Activated CD4-positive, alpha-beta memory T cell treated with anti-CD3 and anti-CD28 coated beads for 36 hours (primary cell): ENCODE data around the gene NTMT2. TPM values are rescaled to one million over a fixed set of nuclear protein-coding genes. Genes with fewer than 3 reads are reported as not detected.

ENCODE experiments used
- CTCF ChIA-PET: fragments of 350-600 bp; sonication (Branson Sonifier 250); formaldehyde crosslinking; loops from one replicate; lab custom pipeline; 2021; ENCODE audit warnings: antibody characterized with exemption, inconsistent platforms; lab: Charles Lee
- POLR2A ChIA-PET: fragments of 350-600 bp; sonication (Branson Sonifier 250); formaldehyde crosslinking; loops from one replicate; lab custom pipeline; 2021; ENCODE audit warnings: antibody characterized with exemption; lab: Charles Lee
- DNase-seq: peaks from one replicate; pipeline ENCODE4 v3.0.0-alpha.2; 2020
- H3K27ac Mint-ChIP-seq: one replicate; pipeline ENCODE4 v1.8.0; 2021; ENCODE audit warnings: mixed read lengths
- H3K27me3 Mint-ChIP-seq: one replicate; pipeline ENCODE4 v1.8.0; 2021; ENCODE audit warnings: mixed read lengths
- H3K36me3 Mint-ChIP-seq: one replicate; pipeline ENCODE4 v1.8.0; 2021; ENCODE audit warnings: mixed read lengths
- H3K4me1 Mint-ChIP-seq: one replicate; pipeline ENCODE4 v1.8.0; 2021; ENCODE audit warnings: low read depth, mixed read lengths
- H3K4me3 Mint-ChIP-seq: one replicate; pipeline ENCODE4 v1.8.0; 2021; ENCODE audit warnings: mild to moderate bottlenecking, mixed read lengths
- H3K9me3 Mint-ChIP-seq: one replicate; pipeline ENCODE4 v1.8.0; 2021; ENCODE audit warnings: mixed read lengths
- intact Hi-C: fragments of 100-400 bp; cut with micrococcal nuclease; formaldehyde crosslinking; loops from one replicate; pipeline ENCODE4 v1.15.1; 2023
- total RNA-seq, 2 experiments: library from RNA; stranded (reverse); gene quantifications; one replicate each; pipeline ENCODE4 v1.2.3, GENCODE V29; 2021

Gene NTMT2
- total RNA-seq, 2 experiments from 2014 or later = not detected

- intact Hi-C loops = no loop called here
- Mint-ChIP-seq H3K27ac (no peak overlapping the region), H3K4me1 (no peaks in the 10 kb centered on the region), H3K4me3 (no peak overlapping the region), H3K27me3 (peaks cover 8% of the 10 kb centered on the region), H3K36me3 (no peaks in the 10 kb centered on the region), H3K9me3 (no peaks in the 10 kb centered on the region)
- no peak for DNase-seq
- POLR2A ChIA-PET = no interaction called here
- CTCF ChIA-PET = no interaction called here
These were observed 50.9 kb downstream of the NTMT2 start for GRCh38 chr1:170196490-170197236.

GRCh38 chr1:170198090-170198489 lies 52.3 kb downstream of the NTMT2 start:
- Mint-ChIP-seq H3K36me3 (no peaks in the 10 kb centered on the region), H3K27me3 (peaks cover 8% of the 10 kb centered on the region), H3K9me3 (no peaks in the 10 kb centered on the region), H3K27ac (no peak overlapping the region), H3K4me1 (no peaks in the 10 kb centered on the region), H3K4me3 (no peak overlapping the region)
- DNase-seq = no peak
- ChIA-PET POLR2A (no interaction called here), CTCF (no interaction called here)
- intact Hi-C loops = no loop called here

- CTCF ChIA-PET = no interaction called here
- intact Hi-C loops = no loop called here
- no peak overlapping the region for H3K27ac Mint-ChIP-seq
- no peaks in the 10 kb centered on the region for H3K4me1 Mint-ChIP-seq
- no peak overlapping the region for H3K4me3 Mint-ChIP-seq
- H3K36me3 Mint-ChIP-seq = no peaks in the 10 kb centered on the region
- POLR2A ChIA-PET = no interaction called here
- H3K9me3 Mint-ChIP-seq = no peaks in the 10 kb centered on the region
- H3K27me3 Mint-ChIP-seq = peaks cover 8% of the 10 kb centered on the region
- DNase-seq = no peak
These were observed 52.8 kb downstream of the NTMT2 start for GRCh38 chr1:170198584-170198983.

GRCh38 chr1:170200161-170200560 lies 54.4 kb downstream of the NTMT2 start:
- POLR2A ChIA-PET = no interaction called here
- no peak for DNase-seq
- no peaks in the 10 kb centered on the region for H3K4me1 Mint-ChIP-seq
- H3K9me3 Mint-ChIP-seq = no peaks in the 10 kb centered on the region
- intact Hi-C loops = no loop called here
- H3K27ac Mint-ChIP-seq = no peak overlapping the region
- CTCF ChIA-PET = no interaction called here
- H3K36me3 Mint-ChIP-seq = no peaks in the 10 kb centered on the region
- peaks cover 14% of the 10 kb centered on the region for H3K27me3 Mint-ChIP-seq
- no peak overlapping the region for H3K4me3 Mint-ChIP-seq

- ChIA-PET CTCF (no interaction called here), POLR2A (no interaction called here)
- Mint-ChIP-seq H3K27ac (no peak overlapping the region), H3K27me3 (peaks cover 14% of the 10 kb centered on the region), H3K4me3 (no peak overlapping the region), H3K36me3 (no peaks in the 10 kb centered on the region), H3K9me3 (no peaks in the 10 kb centered on the region), H3K4me1 (no peaks in the 10 kb centered on the region)
- intact Hi-C loops = no loop called here
- no peak for DNase-seq
These were observed 55.0 kb downstream of the NTMT2 start for GRCh38 chr1:170200621-170201397.

GRCh38 chr1:170203693-170204092 lies 57.9 kb downstream of the NTMT2 start:
- intact Hi-C loops = no loop called here
- peaks cover 1% of the 10 kb centered on the region for H3K36me3 Mint-ChIP-seq
- peaks cover 5% of the 10 kb centered on the region for H3K9me3 Mint-ChIP-seq
- H3K27ac Mint-ChIP-seq = no peak overlapping the region
- no peak for DNase-seq
- ChIA-PET CTCF (no interaction called here), POLR2A (no interaction called here)
- H3K27me3 Mint-ChIP-seq = peaks cover 10% of the 10 kb centered on the region
- no peaks in the 10 kb centered on the region for H3K4me1 Mint-ChIP-seq
- H3K4me3 Mint-ChIP-seq = no peak overlapping the region

- Mint-ChIP-seq H3K9me3 (peaks cover 5% of the 10 kb centered on the region), H3K4me1 (no peaks in the 10 kb centered on the region), H3K27me3 (peaks cover 10% of the 10 kb centered on the region), H3K36me3 (peaks cover 1% of the 10 kb centered on the region), H3K27ac (no peak overlapping the region), H3K4me3 (no peak overlapping the region)
- no peak for DNase-seq
- POLR2A ChIA-PET = no interaction called here
- CTCF ChIA-PET = no interaction called here
- intact Hi-C loops = no loop called here
These were observed 58.4 kb downstream of the NTMT2 start for GRCh38 chr1:170204121-170204520.

- no peaks in the 10 kb centered on the region for H3K4me1 Mint-ChIP-seq
- no peak overlapping the region for H3K4me3 Mint-ChIP-seq
- peaks cover 10% of the 10 kb centered on the region for H3K27me3 Mint-ChIP-seq
- peaks cover 5% of the 10 kb centered on the region for H3K9me3 Mint-ChIP-seq
- no peak overlapping the region for H3K27ac Mint-ChIP-seq
- H3K36me3 Mint-ChIP-seq = peaks cover 1% of the 10 kb centered on the region
- DNase-seq = no peak
- POLR2A ChIA-PET = no interaction called here
- CTCF ChIA-PET = no interaction called here
- intact Hi-C loops = no loop called here
These were observed 59.5 kb downstream of the NTMT2 start for GRCh38 chr1:170205301-170205700.

- ChIA-PET POLR2A (no interaction called here), CTCF (interaction anchor here (0.6 kb wide), 1 partner anchor 147 kb away, joined by 3 read pairs; no protein-coding TSS in a partner anchor)
- intact Hi-C loops = no loop called here
- DNase-seq = no peak
- H3K4me1 Mint-ChIP-seq = no peaks in the 10 kb centered on the region
- no peak overlapping the region for H3K4me3 Mint-ChIP-seq
- peaks cover 13% of the 10 kb centered on the region for H3K27me3 Mint-ChIP-seq
- H3K27ac Mint-ChIP-seq = no peak overlapping the region
- peaks cover 5% of the 10 kb centered on the region for H3K9me3 Mint-ChIP-seq
- H3K36me3 Mint-ChIP-seq = peaks cover 1% of the 10 kb centered on the region
These were observed 63.4 kb downstream of the NTMT2 start for GRCh38 chr1:170209125-170209524.

- H3K27me3 Mint-ChIP-seq = peaks cover 7% of the 10 kb centered on the region
These were observed 64.4 kb downstream of the NTMT2 start for GRCh38 chr1:170210142-170210541.

GRCh38 chr1:170213596-170213995 lies 67.8 kb downstream of the NTMT2 start:
- Mint-ChIP-seq H3K27ac (no peak overlapping the region), H3K4me3 (no peak overlapping the region), H3K27me3 (peaks cover 7% of the 10 kb centered on the region), H3K4me1 (no peaks in the 10 kb centered on the region), H3K9me3 (no peaks in the 10 kb centered on the region), H3K36me3 (no peaks in the 10 kb centered on the region)
- ChIA-PET POLR2A (no interaction called here), CTCF (no interaction called here)
- no peak for DNase-seq
- intact Hi-C loops = no loop called here

More at GRCh38 chr1:170210142-170210541, 64.4 kb downstream of the NTMT2 start:
- Mint-ChIP-seq H3K4me3 (no peak overlapping the region), H3K9me3 (peaks cover 5% of the 10 kb centered on the region), H3K4me1 (no peaks in the 10 kb centered on the region), H3K27ac (no peak overlapping the region), H3K36me3 (peaks cover 1% of the 10 kb centered on the region)
- intact Hi-C loops = no loop called here
- DNase-seq = no peak
- POLR2A ChIA-PET = no interaction called here
- CTCF ChIA-PET = no interaction called here

GRCh38 chr1:170214117-170215032 lies 68.6 kb downstream of the NTMT2 start:
- CTCF ChIA-PET = no interaction called here
- Mint-ChIP-seq H3K27me3 (peaks cover 7% of the 10 kb centered on the region), H3K27ac (no peak overlapping the region), H3K4me3 (no peak overlapping the region), H3K4me1 (no peaks in the 10 kb centered on the region), H3K9me3 (no peaks in the 10 kb centered on the region), H3K36me3 (no peaks in the 10 kb centered on the region)
- DNase-seq = no peak
- POLR2A ChIA-PET = no interaction called here
- intact Hi-C loops = no loop called here
